NCI-H748 treated with DMSO at 0.1 percent for 48 hours (cell line): ENCODE data around the gene LMNA.
"Not testable (repeated sequence)": the region's sequence is repeated elsewhere in the genome, so short reads cannot be mapped to it uniquely, and the experiment has no call there.

ENCODE experiments used
- DNase-seq: peaks from one replicate; lab custom pipeline; 2025; lab: John Stamatoyannopoulos, UW

LMNA gene

DNA sequence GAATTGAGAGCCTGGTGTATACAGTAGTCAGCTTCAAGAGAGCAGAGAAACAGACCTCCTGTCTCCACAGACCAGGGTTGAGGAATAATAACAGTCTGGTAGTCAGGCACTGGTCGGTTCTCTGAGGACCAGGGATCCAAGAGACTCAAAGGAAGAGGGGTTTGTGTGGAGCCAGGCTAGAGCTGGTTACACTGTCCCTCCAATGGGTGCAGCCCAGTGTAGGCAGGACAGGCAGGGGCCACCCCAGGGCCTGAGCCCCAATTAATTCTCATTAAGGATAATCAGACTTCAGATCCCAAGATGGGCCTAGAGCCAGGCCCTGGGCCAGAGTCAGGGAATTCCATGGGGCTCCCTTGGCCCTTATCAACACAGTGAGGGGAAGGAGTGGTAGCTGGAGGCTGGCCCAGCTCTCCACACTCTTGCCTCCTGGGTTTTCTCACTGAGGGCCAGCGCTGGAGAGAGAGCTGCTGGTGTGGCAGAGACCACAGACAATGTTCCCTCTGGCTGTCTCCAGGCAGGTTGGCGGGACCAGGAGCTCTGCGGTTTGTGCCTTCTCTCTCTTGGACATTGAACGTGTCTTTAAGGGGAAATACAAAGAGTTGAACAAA, 48.0 kb downstream of the LMNA start:
- DNase-seq, result no peak

DNA sequence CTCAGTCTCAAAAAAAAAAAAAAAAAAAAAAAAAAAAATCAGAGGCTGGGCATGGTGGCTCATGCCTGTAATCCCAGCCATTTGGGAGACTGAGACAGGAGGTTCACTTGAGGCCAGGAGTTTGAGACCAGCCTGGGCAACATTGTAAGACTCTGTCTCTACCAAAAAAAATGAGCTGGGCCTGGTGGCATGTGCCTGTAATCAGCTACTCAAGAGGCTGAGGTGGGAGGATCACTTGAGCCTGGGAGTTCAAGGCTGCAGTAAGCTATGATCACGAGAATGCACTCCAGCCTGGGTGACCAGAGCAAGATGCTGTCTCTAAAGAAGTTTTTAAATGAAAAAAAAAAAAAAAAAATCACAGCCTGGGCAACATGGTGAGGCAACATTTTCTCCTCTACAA, 49.2 kb downstream of the LMNA start:
- no peak for DNase-seq

DNA sequence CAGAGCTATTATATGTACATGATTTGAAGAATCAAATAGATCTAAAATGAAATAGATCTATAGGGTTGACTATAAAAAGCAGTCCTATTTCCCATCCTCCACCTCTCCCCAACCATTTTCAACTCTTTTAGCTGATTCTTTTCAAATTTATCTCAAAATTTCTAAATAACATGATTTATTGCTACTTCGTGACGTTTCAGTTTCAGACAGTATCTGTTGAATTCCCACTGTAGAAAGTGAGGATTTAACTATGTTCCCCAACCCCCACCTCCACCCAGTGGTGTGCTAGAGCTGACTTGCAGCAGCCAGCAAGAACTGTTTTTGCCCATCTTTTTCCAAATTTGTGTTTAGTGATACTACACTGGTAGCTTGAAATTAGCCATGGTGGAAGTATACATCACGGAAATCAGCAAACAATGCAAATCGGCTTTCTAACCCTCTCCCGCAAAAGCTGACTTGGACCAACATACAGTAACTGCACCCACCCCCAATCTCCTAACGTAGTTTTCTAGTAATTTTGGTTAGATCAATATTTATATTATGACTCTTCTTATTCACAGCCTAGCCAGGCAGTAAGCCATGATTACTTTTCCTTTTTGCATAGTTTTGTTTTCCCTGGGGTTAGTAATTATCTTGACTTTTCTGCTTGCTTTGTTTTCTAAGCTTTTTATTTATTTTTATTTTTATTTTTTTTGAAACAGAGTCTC, 49.8 kb downstream of the LMNA start:
- no peak for DNase-seq

- no peak for DNase-seq
Measured at GRCh38 chr1:156165083-156165482, 50.6 kb downstream of the LMNA start.

DNA sequence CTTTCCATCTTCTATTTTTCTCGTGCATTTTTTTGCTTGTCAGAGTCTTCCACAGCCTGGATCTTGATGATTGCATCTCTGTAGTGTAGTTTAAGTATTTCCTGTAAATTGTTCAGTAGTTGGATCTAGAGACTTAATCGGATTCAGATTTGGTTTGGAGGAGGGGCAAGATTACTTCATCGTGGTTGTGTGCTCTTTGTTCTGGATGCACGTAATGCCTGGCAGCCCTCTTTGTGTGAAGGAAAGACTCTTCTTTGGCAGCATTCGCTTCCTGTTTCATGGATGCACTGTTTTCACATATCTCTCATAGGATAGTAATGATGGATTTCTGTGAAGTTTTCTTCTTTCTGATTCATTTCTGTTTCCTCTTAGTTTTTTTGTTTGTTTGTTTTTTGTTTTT, 53.0 kb downstream of the LMNA start:
- no peak for DNase-seq

GRCh38 chr1:156172696-156173470, 58.4 kb downstream of the LMNA start:
- DNase-seq, result no peak

DNA sequence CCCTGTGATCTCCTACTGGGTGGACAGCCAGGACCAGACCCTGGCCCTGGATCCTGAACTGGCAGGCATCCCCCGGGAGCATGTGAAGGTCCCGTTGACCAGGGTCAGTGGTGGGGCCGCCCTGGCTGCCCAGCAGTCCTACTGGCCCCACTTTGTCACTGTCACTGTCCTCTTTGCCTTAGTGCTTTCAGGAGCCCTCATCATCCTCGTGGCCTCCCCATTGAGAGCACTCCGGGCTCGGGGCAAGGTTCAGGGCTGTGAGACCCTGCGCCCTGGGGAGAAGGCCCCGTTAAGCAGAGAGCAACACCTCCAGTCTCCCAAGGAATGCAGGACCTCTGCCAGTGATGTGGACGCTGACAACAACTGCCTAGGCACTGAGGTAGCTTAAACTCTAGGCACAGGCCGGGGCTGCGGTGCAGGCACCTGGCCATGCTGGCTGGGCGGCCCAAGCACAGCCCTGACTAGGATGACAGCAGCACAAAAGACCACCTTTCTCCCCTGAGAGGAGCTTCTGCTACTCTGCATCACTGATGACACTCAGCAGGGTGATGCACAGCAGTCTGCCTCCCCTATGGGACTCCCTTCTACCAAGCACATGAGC, 62.2 kb downstream of the LMNA start:
- no peak for DNase-seq

- DNase-seq, result no peak
Measured at GRCh38 chr1:156177919-156178654, 63.6 kb downstream of the LMNA start.

DNA sequence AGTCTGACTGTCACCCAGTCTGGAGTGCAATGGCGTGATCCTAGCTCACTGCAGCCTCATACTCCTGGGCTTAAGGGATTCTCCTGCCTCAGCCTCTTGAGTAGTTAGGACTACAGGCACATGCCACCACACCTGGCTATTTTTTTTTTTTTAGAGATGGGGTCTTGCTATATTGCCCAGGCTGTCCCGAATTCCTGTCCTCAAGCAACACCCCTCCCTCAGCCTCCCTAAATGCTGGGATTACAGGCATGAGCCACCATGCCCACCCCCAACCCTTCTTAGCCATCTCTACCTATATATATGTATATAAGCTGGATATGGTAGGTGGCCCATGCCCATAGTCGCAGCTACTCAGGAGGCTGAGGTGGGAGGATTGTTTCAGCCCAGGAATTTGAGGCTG, 66.0 kb downstream of the LMNA start:
- no peak for DNase-seq

GRCh38 chr1:156181391-156181924, 66.9 kb downstream of the LMNA start:
- DNase-seq, result not testable (repeated sequence)

- not testable (repeated sequence) for DNase-seq
Measured at GRCh38 chr1:156182010-156182779, 67.7 kb downstream of the LMNA start.

DNA sequence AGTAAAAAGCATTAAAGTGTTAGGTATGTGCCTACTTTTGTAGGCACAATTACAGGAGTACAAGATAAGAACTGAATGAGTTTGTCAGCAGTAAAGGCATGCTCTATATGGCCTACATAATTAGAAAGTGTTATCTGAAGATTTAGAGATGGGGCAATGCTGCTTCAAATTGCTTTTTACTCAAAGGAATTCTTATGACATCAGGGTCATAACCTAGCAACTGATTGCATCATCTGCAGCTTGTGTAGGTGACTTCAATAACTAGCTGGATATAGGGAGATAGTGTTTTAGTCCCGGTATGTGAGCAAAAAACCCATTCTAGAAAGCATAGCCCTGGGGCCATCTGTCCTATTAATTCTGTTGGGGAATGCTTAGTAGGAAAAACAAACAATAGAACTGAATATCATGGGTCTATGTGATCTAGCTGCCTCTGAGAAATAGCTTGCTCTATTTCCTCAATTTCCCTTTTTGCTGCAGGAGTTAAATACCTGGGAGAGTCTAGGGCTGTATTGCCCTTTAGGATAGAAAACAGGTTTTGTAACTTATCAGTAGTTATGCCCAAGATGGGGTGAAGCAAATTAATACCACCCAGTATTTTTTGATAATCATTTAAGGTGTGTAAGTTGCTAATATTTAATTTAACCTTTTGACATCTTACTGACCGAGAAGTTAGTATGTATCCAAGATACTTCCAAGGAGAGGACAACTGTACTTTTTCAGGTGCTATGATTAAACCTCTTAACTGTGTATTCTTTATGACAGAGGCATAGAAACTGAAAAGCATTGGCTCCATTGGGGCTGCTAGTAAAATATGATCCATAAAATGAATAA, 72.1 kb downstream of the LMNA start:
- not testable (repeated sequence) for DNase-seq
